ENCODE results near the gene DNAH1.
A peak's percentile ranks its signal among the peaks of the same experiment; 100 is the strongest.

The DNAH1 gene

GRCh38 chr3:52393131-52393807 is 77.2 kb downstream of the DNAH1 start:
- DNase-seq (ENCODE audit: low spot score in 2 of 2), result no peak
- H3K27ac Mint-ChIP-seq, result no peak overlapping the region
- no peak overlapping the region for H3K4me3 Mint-ChIP-seq
- no peak for ATAC-seq
- H3K36me3 Mint-ChIP-seq, result peaks cover 26% of the 10 kb centered on the region
- H3K4me1 Mint-ChIP-seq, result no peaks in the 10 kb centered on the region
- no peaks in the 10 kb centered on the region for H3K9me3 Mint-ChIP-seq

GRCh38 chr3:52393959-52394670 is 78.0 kb downstream of the DNAH1 start:
- H3K27ac Mint-ChIP-seq, result no peak overlapping the region
- no peaks in the 10 kb centered on the region for H3K4me1 Mint-ChIP-seq
- H3K9me3 Mint-ChIP-seq, result no peaks in the 10 kb centered on the region
- peaks cover 34% of the 10 kb centered on the region for H3K36me3 Mint-ChIP-seq
- H3K4me3 Mint-ChIP-seq, result no peak overlapping the region
- DNase-seq (ENCODE audit: low spot score in 2 of 2), result no peak
- no peak for ATAC-seq

GRCh38 chr3:52394751-52395502 is 78.8 kb downstream of the DNAH1 start:
- H3K36me3 Mint-ChIP-seq, result peaks cover 34% of the 10 kb centered on the region
- H3K9me3 Mint-ChIP-seq, result no peaks in the 10 kb centered on the region
- no peak overlapping the region for H3K4me3 Mint-ChIP-seq
- DNase-seq (ENCODE audit: low spot score in 2 of 2) (no peak), ATAC-seq (no peak)
- no peak overlapping the region for H3K27ac Mint-ChIP-seq
- H3K4me1 Mint-ChIP-seq, result no peaks in the 10 kb centered on the region

- Mint-ChIP-seq H3K36me3 (peaks cover 34% of the 10 kb centered on the region), H3K27ac (no peak overlapping the region), H3K4me3 (no peak overlapping the region), H3K9me3 (no peaks in the 10 kb centered on the region), H3K4me1 (peaks cover 4% of the 10 kb centered on the region)
- no peak for DNase-seq (ENCODE audit: low spot score in 2 of 2)
- no peak for ATAC-seq
Observed at GRCh38 chr3:52395503-52395865, 79.4 kb downstream of the DNAH1 start.

- H3K36me3 Mint-ChIP-seq, result peaks cover 35% of the 10 kb centered on the region
- ATAC-seq (no peak), DNase-seq (ENCODE audit: low spot score in 2 of 2) (no peak)
- H3K4me1 Mint-ChIP-seq, result peaks cover 6% of the 10 kb centered on the region
- H3K9me3 Mint-ChIP-seq, result no peaks in the 10 kb centered on the region
- no peak overlapping the region for H3K27ac Mint-ChIP-seq
- H3K4me3 Mint-ChIP-seq, result no peak overlapping the region
Observed at GRCh38 chr3:52396011-52396906, 80.1 kb downstream of the DNAH1 start.

- Mint-ChIP-seq H3K9me3 (no peaks in the 10 kb centered on the region), H3K4me3 (no peak overlapping the region), H3K27ac (no peak overlapping the region), H3K4me1 (peaks cover 6% of the 10 kb centered on the region), H3K36me3 (peaks cover 36% of the 10 kb centered on the region)
- ATAC-seq (no peak), DNase-seq (ENCODE audit: low spot score in 2 of 2) (no peak)
Observed at GRCh38 chr3:52396907-52397591, 80.9 kb downstream of the DNAH1 start.

- ATAC-seq, result no peak
- Mint-ChIP-seq H3K4me1 (peaks cover 6% of the 10 kb centered on the region), H3K27ac (no peak overlapping the region), H3K9me3 (no peaks in the 10 kb centered on the region), H3K4me3 (no peak overlapping the region), H3K36me3 (peaks cover 40% of the 10 kb centered on the region)
- DNase-seq (ENCODE audit: low spot score in 2 of 2), result no peak
Observed at GRCh38 chr3:52397676-52398399, 81.7 kb downstream of the DNAH1 start.

GRCh38 chr3:52398670-52399081 is 82.6 kb downstream of the DNAH1 start:
- ATAC-seq (no peak), DNase-seq (ENCODE audit: low spot score in 2 of 2) (no peak)
- H3K9me3 Mint-ChIP-seq, result no peaks in the 10 kb centered on the region
- H3K4me1 Mint-ChIP-seq, result peaks cover 6% of the 10 kb centered on the region
- no peak overlapping the region for H3K4me3 Mint-ChIP-seq
- H3K36me3 Mint-ChIP-seq, result peaks cover 42% of the 10 kb centered on the region
- peak overlapping the region; percentile 74 for H3K27ac Mint-ChIP-seq

GRCh38 chr3:52399131-52399530 is 83.0 kb downstream of the DNAH1 start:
- H3K4me1 Mint-ChIP-seq, result peaks cover 6% of the 10 kb centered on the region
- H3K36me3 Mint-ChIP-seq, result peaks cover 46% of the 10 kb centered on the region
- peak overlapping the region; percentile 74 for H3K27ac Mint-ChIP-seq
- no peaks in the 10 kb centered on the region for H3K9me3 Mint-ChIP-seq
- no peak overlapping the region for H3K4me3 Mint-ChIP-seq
- ATAC-seq, result no peak
- DNase-seq (ENCODE audit: low spot score in 2 of 2), result no peak

- Mint-ChIP-seq H3K4me3 (no peak overlapping the region), H3K4me1 (peaks cover 6% of the 10 kb centered on the region), H3K9me3 (no peaks in the 10 kb centered on the region), H3K27ac (peak overlapping the region; percentile 74), H3K36me3 (peaks cover 46% of the 10 kb centered on the region)
- ATAC-seq (no peak), DNase-seq (ENCODE audit: low spot score in 2 of 2) (no peak)
Observed at GRCh38 chr3:52399593-52399992, 83.5 kb downstream of the DNAH1 start.

- ATAC-seq (no peak), DNase-seq (ENCODE audit: low spot score in 2 of 2) (no peak)
- no peaks in the 10 kb centered on the region for H3K9me3 Mint-ChIP-seq
- H3K4me1 Mint-ChIP-seq, result peaks cover 10% of the 10 kb centered on the region
- H3K4me3 Mint-ChIP-seq, result no peak overlapping the region
- H3K27ac Mint-ChIP-seq, result peak overlapping the region; percentile 74
- peaks cover 52% of the 10 kb centered on the region for H3K36me3 Mint-ChIP-seq
Observed at GRCh38 chr3:52400275-52400793, 84.2 kb downstream of the DNAH1 start.

GRCh38 chr3:52401021-52401420 is 84.9 kb downstream of the DNAH1 start:
- Mint-ChIP-seq H3K27ac (peak overlapping the region; percentile 74), H3K4me3 (no peak overlapping the region), H3K36me3 (peaks cover 56% of the 10 kb centered on the region), H3K4me1 (peaks cover 13% of the 10 kb centered on the region), H3K9me3 (no peaks in the 10 kb centered on the region)
- DNase-seq (ENCODE audit: low spot score in 2 of 2) (no peak), ATAC-seq (no peak)

- Mint-ChIP-seq H3K36me3 (peaks cover 61% of the 10 kb centered on the region), H3K27ac (peak overlapping the region; percentile 74)
Observed at GRCh38 chr3:52401551-52401950, 85.4 kb downstream of the DNAH1 start.

GRCh38 chr3:52402101-52402521 is 86.0 kb downstream of the DNAH1 start:
- no peak for DNase-seq (ENCODE audit: low spot score in 2 of 2)
- H3K4me1 Mint-ChIP-seq, result peaks cover 13% of the 10 kb centered on the region
- H3K27ac Mint-ChIP-seq, result peak overlapping the region; percentile 76
- H3K36me3 Mint-ChIP-seq, result peaks cover 67% of the 10 kb centered on the region
- no peak for ATAC-seq
- H3K9me3 Mint-ChIP-seq, result no peaks in the 10 kb centered on the region
- H3K4me3 Mint-ChIP-seq, result no peak overlapping the region

More at GRCh38 chr3:52401551-52401950, 85.4 kb downstream of the DNAH1 start:
- peaks cover 13% of the 10 kb centered on the region for H3K4me1 Mint-ChIP-seq
- no peak overlapping the region for H3K4me3 Mint-ChIP-seq
- no peak for ATAC-seq
- H3K9me3 Mint-ChIP-seq, result no peaks in the 10 kb centered on the region
- no peak for DNase-seq (ENCODE audit: low spot score in 2 of 2)
